Keratinocyte (primary cell): Measurements from ENCODE around the gene SCUBE2.

Experiments
- CTCF ChIP-seq, 3 experiments: IDR thresholded peaks in 1 of 3; conservative IDR thresholded peaks in 1 of 3; optimal IDR thresholded peaks in 1 of 3; 2 replicates in 2 of 3; 3 replicates in 1 of 3; pipeline versions ENCODE3 to v1.5.1; 2011; ENCODE audit warnings: low read length in 3 of 3, mild to moderate bottlenecking in 3 of 3, moderate library complexity in 2 of 3, control low read depth in 1 of 3, inconsistent platforms in 1 of 3; ENCODE audit not compliant: insufficient read depth in 2 of 3; ENCODE audit errors: extremely low read depth in 1 of 3
- EZH2 ChIP-seq: IDR thresholded peaks from one replicate; pipeline ENCODE4 v1.6.1; 2012; ENCODE audit warnings: inconsistent platforms, mild to moderate bottlenecking, low read length, moderate library complexity

GRCh38 chr11:9057888-9058287 lies 33.5 kb downstream of the SCUBE2 start:
- no peak for TF ChIP-seq CTCF (optimal IDR thresholded peaks at IDR 0.05 in 1 of 3, IDR thresholded peaks at IDR 0.05 in 1 of 3, conservative IDR thresholded peaks at IDR 0.05 in 1 of 3; ENCODE audit: extremely low read depth in 1 of 3, insufficient read depth in 2 of 3, low read length in 3 of 3)
- no peak for TF ChIP-seq EZH2
